ENCODE results near the gene U2AF2.

GRCh38 chr19:55609326-55609725, 45.5 kb upstream of the U2AF2 start:
- TF ChIP-seq CTCF (IDR thresholded peaks at IDR 0.05 in 4 of 5, conservative IDR thresholded peaks at IDR 0.05 in 1 of 5) (no peak), POLR2A (IDR thresholded peaks at IDR 0.05) (no peak)

Data from gastrocnemius medialis (tissue), 4 donors.